Central memory CD8-positive, alpha-beta T cell (primary cell): Measurements from ENCODE around the gene BAG3.
"Not testable (repeated sequence)": the region's sequence is repeated elsewhere in the genome, so short reads cannot be mapped to it uniquely, and the experiment has no call there.

Source experiments
- ATAC-seq: fragments of 150-1000 bp; cut with Tn5 transposase; replicated peaks from 2 replicates; pipeline ENCODE4 v1.10.0; 2022; ENCODE audit warnings: mild to moderate bottlenecking, moderate FRiP score, moderate number of reproducible peaks; ENCODE audit not compliant: poor library complexity, severe bottlenecking; ENCODE audit errors: extremely low read depth
- DNase-seq, 2 donors: peaks; one replicate each; pipeline ENCODE4 v3.0.0; 2021; ENCODE audit warnings: low spot score in 2 of 2
- H3K27ac Mint-ChIP-seq: one replicate; pipeline ENCODE4 v1.8.0; 2022; ENCODE audit warnings: low read depth, mild to moderate bottlenecking, moderate library complexity, mixed read lengths
- H3K27me3 Mint-ChIP-seq: one replicate; pipeline ENCODE4 v1.8.0; 2022; ENCODE audit warnings: mixed read lengths
- H3K36me3 Mint-ChIP-seq: one replicate; pipeline ENCODE4 v1.8.0; 2022; ENCODE audit warnings: mild to moderate bottlenecking, moderate library complexity, mixed read lengths; ENCODE audit not compliant: insufficient read depth
- H3K4me1 Mint-ChIP-seq: one replicate; pipeline ENCODE4 v1.8.0; 2022; ENCODE audit warnings: mixed read lengths
- H3K4me3 Mint-ChIP-seq: one replicate; pipeline ENCODE4 v1.8.0; 2022; ENCODE audit warnings: mild to moderate bottlenecking, moderate library complexity, mixed read lengths
- H3K9me3 Mint-ChIP-seq: one replicate; pipeline ENCODE4 v1.8.0; 2022; ENCODE audit warnings: mixed read lengths

The BAG3 gene

DNA sequence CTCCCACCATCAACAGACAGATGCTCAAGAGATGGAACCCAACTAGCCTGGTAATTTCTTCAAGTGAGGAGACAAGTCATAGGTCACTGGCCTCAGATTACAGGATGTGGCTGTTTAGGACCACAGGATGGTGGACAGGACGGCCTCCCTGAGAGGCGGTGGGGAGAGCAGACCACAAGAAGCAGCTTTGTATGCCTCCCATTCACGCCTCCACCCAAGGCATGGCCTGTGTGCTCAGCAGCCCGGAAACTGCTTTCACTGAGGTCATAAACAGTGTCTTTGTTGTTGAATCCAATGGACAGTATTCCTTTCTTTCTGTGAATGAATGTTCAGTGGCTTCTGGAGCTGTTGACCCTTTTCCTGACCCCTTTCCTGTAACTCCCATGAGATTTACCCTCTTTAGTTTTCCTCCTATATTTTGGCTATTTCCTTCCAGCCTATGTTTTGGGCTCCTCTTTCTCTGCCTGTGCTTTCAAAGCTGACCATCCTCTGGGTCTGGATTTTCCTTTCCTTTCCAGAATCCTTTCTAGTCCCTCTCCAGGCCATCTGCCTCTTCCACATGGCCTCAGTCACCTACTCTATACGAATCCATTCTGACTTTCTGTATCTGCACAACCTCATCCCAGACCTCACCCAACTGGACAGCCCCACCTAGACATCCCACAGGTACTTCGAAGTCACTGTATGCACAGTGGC, 42.2 kb downstream of the BAG3 start:
- no peaks in the 10 kb centered on the region for H3K36me3 Mint-ChIP-seq
- no peaks in the 10 kb centered on the region for H3K9me3 Mint-ChIP-seq
- ATAC-seq (no peak), DNase-seq (no peak)
- peak overlapping the region; percentile 1 for H3K27ac Mint-ChIP-seq
- no peak overlapping the region for H3K4me3 Mint-ChIP-seq
- H3K27me3 Mint-ChIP-seq = peaks cover 2% of the 10 kb centered on the region
- peaks cover 14% of the 10 kb centered on the region for H3K4me1 Mint-ChIP-seq

DNA sequence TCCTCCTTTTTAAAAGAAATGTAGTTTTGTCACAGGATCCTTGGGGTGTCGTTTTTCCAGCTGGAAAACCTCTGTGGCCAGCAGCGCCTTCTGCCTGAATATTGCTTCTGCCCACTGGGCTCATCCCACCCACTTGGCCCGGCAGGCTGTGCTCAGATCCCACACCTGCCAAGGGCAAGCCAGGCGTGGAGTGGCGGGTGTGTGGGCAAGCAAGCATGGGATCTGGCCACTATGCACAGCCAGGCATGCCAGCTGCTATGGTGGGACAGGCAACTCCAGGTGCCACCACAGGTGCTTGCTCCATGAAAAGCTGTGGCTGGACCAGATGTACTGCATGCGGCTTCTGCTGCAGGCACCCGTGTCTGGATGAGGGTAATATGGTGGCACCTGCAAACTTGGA, 43.4 kb downstream of the BAG3 start:
- Mint-ChIP-seq H3K4me1 (peaks cover 14% of the 10 kb centered on the region), H3K36me3 (no peaks in the 10 kb centered on the region), H3K9me3 (no peaks in the 10 kb centered on the region), H3K27ac (no peak overlapping the region), H3K4me3 (no peak overlapping the region), H3K27me3 (peaks cover 9% of the 10 kb centered on the region)
- ATAC-seq (no peak), DNase-seq (no peak)

DNA sequence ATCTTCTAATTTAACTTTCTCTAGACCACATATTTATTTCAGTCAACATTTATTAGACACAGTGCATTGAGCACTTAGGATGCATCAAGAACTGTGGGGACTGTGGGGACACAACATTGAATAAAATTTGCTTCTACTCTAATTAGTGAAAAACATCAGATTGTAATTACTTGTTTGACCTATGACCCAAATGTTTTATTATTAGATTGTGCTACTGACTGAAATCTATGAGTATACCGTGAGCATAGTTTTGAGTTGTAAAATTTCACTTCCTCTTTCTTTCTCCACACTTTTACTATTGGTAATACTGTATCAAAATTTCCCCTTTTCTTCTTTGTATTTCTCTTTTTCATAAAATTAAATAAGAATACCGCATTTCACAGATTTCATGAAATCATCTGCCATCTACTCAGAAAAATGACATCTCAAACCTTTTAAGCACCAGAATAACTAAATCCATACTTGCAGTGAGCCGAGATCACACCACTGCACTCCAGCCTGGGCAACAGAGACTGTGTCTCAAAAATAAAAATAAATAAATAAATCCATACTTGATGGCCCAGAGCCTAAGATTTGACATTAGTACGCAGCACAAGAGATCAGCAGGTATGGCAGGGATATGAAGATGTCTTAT, 49.3 kb downstream of the BAG3 start:
- Mint-ChIP-seq H3K4me3 (no peak overlapping the region), H3K9me3 (no peaks in the 10 kb centered on the region), H3K27me3 (peaks cover 27% of the 10 kb centered on the region), H3K27ac (peak overlapping the region; percentile 46), H3K4me1 (peaks cover 12% of the 10 kb centered on the region), H3K36me3 (no peaks in the 10 kb centered on the region)
- DNase-seq = no peak
- ATAC-seq = no peak

DNA sequence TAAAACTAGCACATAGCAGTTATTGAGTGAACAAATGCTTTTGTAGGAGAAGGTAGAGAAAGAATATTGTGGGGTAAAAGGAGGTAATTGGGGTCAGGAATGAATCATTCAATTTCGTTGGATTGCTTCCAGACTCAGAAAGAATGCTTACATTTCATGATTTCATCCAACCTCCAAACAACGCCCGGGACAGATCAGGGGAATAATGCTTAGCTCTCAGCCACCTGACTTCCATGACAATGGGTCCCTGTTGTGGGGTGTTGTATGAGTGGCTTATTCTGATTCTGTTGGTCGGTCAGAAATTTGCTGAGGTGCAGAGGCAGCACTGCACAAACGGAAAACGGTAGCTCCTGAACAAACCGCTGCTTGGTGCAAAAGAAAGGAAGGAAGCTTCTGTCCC, 50.7 kb downstream of the BAG3 start:
- DNase-seq (no peak), ATAC-seq (no peak)
- Mint-ChIP-seq H3K36me3 (no peaks in the 10 kb centered on the region), H3K9me3 (peaks cover 10% of the 10 kb centered on the region), H3K4me3 (no peak overlapping the region), H3K27me3 (peaks cover 27% of the 10 kb centered on the region), H3K4me1 (peaks cover 12% of the 10 kb centered on the region), H3K27ac (no peak overlapping the region)

DNA sequence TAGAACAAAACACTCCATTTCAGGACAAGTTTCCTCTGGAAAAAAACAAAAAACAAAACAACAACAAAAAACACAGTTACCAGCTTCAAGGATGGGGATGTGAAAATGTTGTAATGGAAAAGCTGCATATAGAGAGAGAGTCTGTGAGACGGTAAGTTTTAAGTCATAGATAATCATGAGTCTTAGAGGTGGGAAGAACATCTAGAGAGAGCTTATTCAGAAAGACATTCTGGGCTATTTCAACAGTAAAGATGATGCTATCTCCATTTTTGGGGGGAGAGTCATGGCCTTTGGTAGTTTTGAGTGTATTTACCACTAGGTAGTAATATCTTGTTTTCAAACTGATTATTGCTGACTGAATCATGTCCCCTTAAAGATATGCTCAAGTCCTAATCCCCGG, 51.4 kb downstream of the BAG3 start:
- DNase-seq = no peak
- Mint-ChIP-seq H3K9me3 (peaks cover 12% of the 10 kb centered on the region), H3K36me3 (no peaks in the 10 kb centered on the region), H3K4me3 (no peak overlapping the region), H3K4me1 (peaks cover 12% of the 10 kb centered on the region), H3K27me3 (peaks cover 34% of the 10 kb centered on the region), H3K27ac (no peak overlapping the region)
- ATAC-seq = no peak

DNA sequence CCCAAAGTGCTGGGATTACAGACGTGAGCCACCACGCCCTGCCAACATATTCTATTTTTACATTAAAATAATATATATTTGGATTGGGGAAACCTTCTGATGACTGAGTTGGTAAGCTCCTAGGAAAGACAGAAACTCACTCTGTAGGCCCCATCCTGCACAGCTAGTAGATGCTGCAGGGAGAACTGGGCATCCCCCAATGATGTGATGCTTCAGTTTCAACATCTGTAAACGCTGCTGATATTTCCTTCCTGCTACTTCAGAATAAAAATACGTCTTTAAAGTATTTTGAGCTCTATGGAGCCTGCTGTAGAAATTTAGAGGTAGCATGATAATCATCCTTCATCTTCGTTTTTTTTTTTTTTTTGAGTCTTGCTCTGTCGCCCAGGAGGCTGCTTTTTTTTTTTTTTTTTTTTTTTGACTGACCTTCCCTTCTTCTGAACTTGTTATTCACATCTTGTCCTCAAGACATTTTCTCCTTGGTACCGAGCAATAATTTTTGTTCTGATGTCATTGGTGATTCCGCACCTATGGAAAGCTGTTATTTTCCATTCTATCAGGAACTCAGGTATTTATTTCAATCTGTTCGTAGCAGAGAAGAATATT, 52.8 kb downstream of the BAG3 start:
- Mint-ChIP-seq H3K4me3 (no peak overlapping the region), H3K9me3 (peaks cover 12% of the 10 kb centered on the region), H3K36me3 (no peaks in the 10 kb centered on the region), H3K27ac (no peak overlapping the region), H3K27me3 (peaks cover 28% of the 10 kb centered on the region), H3K4me1 (peaks cover 12% of the 10 kb centered on the region)
- ATAC-seq (peak; percentile 40), DNase-seq (no peak)

DNA sequence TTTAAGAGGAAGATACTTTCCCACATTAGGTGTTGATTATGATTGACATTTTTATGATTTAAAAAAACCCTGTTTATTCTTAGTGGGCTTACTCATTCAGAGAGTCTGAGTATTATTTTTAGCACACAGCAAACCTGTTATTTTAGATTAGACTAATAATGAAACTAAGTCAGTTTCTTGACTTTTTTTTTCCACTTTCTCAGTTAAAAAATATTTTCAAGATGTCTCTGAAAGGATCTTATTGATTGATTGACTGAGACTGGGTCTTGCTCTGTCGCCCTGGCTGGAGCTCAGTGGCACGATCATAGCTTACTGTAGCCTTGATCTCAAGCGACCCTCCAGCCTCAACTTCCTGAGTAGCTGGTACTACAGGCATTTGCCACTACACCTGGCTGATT, 54.3 kb downstream of the BAG3 start:
- peak; percentile 57 for ATAC-seq
- H3K9me3 Mint-ChIP-seq = peaks cover 12% of the 10 kb centered on the region
- H3K36me3 Mint-ChIP-seq = no peaks in the 10 kb centered on the region
- peaks cover 27% of the 10 kb centered on the region for H3K27me3 Mint-ChIP-seq
- peaks cover 12% of the 10 kb centered on the region for H3K4me1 Mint-ChIP-seq
- no peak for DNase-seq
- H3K27ac Mint-ChIP-seq = peak overlapping the region; percentile 33
- no peak overlapping the region for H3K4me3 Mint-ChIP-seq

DNA sequence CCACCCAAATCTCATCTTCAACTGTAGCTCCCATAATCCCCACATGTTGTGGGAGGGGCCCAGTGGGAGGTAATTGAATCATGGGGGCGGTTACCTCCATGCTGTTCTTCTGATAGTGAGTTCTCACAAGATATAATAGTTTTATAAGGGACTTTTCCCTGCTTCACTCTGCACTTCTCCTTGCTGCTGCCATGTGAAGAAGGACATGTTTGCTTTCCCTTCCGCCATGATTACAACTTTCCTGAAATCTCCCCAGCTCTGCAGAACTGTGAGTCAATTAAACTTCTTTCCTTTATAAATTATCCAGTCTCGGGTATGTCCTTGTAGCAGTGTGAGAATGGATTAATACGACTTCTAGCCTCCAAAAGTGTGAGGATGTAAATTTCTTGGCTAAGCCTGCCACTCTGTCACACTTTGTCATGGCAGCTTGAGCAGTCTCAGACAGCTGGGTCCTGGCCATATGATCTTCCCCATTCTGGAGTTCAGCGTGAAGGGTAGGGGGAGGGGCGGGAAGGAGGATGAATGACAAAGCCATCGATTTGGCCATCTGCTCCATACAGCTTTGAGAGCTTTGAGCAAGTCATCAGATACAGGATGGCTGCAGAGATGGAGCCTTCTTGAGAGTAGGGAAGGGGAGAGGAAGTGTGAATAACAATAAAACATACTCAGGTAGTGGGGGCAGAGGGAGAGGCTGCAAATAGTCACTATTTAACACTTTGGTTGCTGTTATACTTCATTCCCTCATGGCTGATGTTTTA, 55.5 kb downstream of the BAG3 start:
- Mint-ChIP-seq H3K27ac (no peak overlapping the region), H3K36me3 (no peaks in the 10 kb centered on the region), H3K4me3 (no peak overlapping the region), H3K4me1 (peaks cover 12% of the 10 kb centered on the region), H3K27me3 (peaks cover 27% of the 10 kb centered on the region), H3K9me3 (peaks cover 12% of the 10 kb centered on the region)
- ATAC-seq (no peak), DNase-seq (no peak)

DNA sequence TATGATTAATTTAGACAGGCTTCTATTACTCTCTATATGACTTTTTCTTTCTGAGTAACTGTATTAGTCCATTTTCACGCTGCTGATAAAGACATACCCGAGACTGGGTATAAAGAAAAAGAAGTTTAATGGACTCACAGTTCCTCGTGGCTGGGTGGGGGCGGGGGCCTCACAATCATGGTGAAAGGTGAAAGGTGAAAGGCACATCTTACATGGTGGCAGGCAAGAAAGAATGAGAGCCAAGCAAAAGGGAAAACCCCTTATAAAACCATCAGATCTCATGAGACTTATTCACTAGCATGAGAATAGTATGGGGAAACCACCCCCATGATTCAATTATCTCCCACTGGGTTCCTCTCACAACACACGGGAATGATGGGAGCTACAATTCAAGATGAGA, 56.2 kb downstream of the BAG3 start:
- peaks cover 27% of the 10 kb centered on the region for H3K27me3 Mint-ChIP-seq
- peaks cover 12% of the 10 kb centered on the region for H3K9me3 Mint-ChIP-seq
- H3K4me1 Mint-ChIP-seq = peaks cover 12% of the 10 kb centered on the region
- H3K4me3 Mint-ChIP-seq, H3K27ac Mint-ChIP-seq, ATAC-seq, DNase-seq, H3K36me3 Mint-ChIP-seq: not testable (repeated sequence)

DNA sequence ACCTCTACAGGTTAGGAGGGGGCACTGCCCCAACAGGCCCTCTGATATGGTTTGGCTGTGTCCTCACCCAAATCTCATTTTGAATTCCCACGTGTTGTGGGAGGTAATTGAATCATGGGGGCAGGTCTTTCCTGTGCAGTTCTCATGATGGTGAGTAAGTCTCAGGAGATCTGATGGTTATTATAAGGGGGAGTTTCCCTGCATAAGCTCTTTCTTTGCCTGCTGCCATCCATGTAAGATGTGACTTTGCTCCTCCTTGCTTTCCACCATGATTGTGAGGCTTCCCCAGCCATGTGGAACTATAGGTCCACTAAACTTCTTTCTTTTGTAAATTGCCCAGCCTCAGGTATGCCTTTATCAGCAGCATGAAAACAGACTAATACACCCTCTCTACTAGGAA, 59.8 kb downstream of the BAG3 start:
- H3K4me3 Mint-ChIP-seq, H3K27me3 Mint-ChIP-seq, H3K4me1 Mint-ChIP-seq, DNase-seq, ATAC-seq, H3K27ac Mint-ChIP-seq, H3K36me3 Mint-ChIP-seq: not testable (repeated sequence)
- peaks cover 12% of the 10 kb centered on the region for H3K9me3 Mint-ChIP-seq

DNA sequence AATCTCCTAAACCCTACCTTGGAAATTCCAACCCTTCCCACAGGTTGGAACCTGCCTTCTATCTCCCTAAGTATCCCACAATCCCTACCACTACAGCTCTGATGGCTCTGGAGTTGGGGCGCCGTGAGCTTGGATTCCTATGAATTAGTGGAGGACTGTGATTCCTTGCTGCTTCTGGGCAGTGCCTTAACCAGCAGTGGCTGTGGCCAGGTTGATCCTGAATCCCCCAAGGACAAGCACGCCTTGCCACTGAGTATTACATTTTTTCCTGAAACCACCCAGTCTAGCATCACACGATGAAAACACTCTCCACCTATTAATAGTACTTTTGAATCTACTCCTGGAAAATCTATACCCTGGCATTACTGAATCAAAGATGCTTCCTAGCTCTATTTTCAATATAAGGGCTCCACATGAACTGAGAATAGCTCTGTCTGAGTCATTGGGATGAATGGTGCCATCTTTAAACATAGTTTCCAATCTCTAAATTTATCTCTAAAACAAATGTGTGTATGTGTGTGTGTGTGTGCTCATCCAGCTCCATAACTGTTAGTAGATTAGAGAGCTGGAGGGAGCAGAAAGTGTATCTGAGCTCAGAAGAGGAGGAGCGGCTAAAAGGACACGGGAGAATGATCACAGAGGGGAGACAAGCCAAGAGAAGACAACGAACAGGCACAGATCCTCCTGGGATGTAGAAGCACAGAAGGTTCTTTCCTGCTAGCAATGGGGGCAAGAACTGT, 62.7 kb downstream of the BAG3 start:
- no peak overlapping the region for H3K27ac Mint-ChIP-seq
- H3K36me3 Mint-ChIP-seq = no peaks in the 10 kb centered on the region
- H3K4me3 Mint-ChIP-seq = no peak overlapping the region
- H3K4me1 Mint-ChIP-seq = no peaks in the 10 kb centered on the region
- ATAC-seq (no peak), DNase-seq (no peak)
- H3K27me3 Mint-ChIP-seq = no peaks in the 10 kb centered on the region
- no peaks in the 10 kb centered on the region for H3K9me3 Mint-ChIP-seq

DNA sequence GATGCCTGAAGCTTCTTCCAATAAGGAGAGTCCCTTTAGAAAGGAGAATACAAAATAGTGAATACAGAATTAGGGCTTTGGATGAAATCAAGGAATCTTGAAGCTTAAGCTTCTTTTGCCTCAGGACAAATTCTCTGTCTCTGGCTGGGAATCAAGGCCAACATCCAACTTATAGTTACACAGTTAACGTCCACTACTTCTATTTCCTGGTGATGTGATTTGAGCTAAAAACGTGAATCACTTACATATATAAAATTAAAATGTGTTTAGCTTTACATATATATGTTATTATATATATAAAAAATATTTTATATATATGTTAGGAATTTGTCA, 63.3 kb downstream of the BAG3 start:
- DNase-seq (no peak), ATAC-seq (no peak)
- Mint-ChIP-seq H3K4me3 (no peak overlapping the region), H3K36me3 (no peaks in the 10 kb centered on the region), H3K27me3 (no peaks in the 10 kb centered on the region), H3K4me1 (no peaks in the 10 kb centered on the region), H3K27ac (no peak overlapping the region), H3K9me3 (no peaks in the 10 kb centered on the region)
